Epithelial cell of alveolus of lung (primary cell): Measurements from ENCODE around the gene STK17A. TPM values are rescaled to one million over a fixed set of nuclear protein-coding genes. Genes with fewer than 3 reads are reported as not detected.

Experiments
- total RNA-seq: library from RNA; depleted of rRNA; stranded (reverse); fragments of >200 nt; gene quantifications from 2 replicates; pipeline ENCODE4 v1.2.1, GENCODE V29; 2015

The STK17A gene
- 22.8 and 77.4 TPM in 2 replicates for total RNA-seq

DNA sequence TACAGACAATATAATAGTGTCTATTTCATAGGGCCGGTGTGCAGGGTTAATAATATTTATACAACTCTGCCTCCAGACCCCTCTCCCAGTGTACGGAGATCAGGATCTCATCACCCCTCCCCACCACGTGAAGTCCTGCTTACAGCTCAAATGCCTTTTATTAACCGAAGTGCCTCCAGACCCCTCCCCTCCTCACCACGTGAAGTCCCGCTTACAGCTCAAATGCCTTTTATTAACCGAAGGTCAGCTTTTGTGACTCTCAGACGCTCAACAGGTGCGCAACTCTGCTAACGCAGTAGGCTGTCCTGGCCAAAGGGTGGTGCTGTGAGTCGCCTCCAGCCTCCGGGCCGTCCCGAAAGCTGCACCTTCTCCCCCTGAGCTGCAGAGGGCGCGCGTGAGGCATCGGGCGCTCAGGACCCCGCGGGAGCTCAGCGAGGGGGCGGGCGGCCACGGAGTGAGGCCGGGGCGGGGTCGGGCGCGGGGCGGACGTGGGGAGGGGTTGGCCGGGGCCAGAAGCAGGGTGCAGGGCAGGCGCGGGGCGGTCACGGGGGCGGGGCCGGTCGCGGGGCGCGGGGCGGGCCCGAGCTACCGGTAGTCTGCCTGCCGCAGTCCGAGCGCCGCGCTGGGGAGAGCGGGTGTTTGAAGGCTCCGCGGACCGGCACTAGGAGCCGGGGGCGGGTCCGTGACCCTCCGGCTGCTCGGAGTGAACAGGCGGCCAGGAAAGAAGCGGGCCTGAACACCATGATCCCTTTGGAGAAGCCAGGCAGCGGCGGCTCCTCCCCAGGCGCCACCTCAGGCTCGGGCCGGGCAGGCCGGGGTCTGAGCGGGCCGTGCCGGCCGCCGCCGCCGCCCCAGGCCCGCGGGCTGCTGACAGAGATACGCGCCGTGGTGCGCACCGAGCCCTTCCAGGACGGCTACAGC, at the start of gene STK17A:
STK17A (plus strand) TSS at position 606 of the 921 bp plus-strand sequence; CDS start at position 742, 136 bp downstream.

Other genes starting within 250 kb of the STK17A start
- gene COA1, start 146.4 kb downstream of the STK17A start, total RNA-seq: 52.6 and 75.4 TPM in 2 replicates
- 42.6 and 59.5 TPM in 2 replicates for gene BLVRA, start 175.6 kb downstream of the STK17A start, total RNA-seq